Left lung (tissue), 10 donors: ENCODE measurements around the gene CH25H. TPM values are rescaled to one million over a fixed set of nuclear protein-coding genes. Genes with fewer than 3 reads are reported as not detected.

ENCODE experiments used
- ATAC-seq: fragments of 200-7000 bp; cut with Tn5 transposase; one replicate; pipeline ENCODE4 v1.9.1; 2020; ENCODE audit warnings: moderate library complexity
- DNase-seq, 4 donors: peaks; one replicate each; pipeline ENCODE4 v3.0.0-alpha.2; 2013 to 2020
- H3K27ac ChIP-seq, 2 donors: fragments of 200-600 bp; sonication (generic) in 1 of 2; one replicate each; pipeline versions ENCODE4 v1.5.0 to v1.8.0; 2020 to 2021
- H3K27me3 ChIP-seq, 2 donors: fragments of 200-600 bp; sonication (generic) in 1 of 2; one replicate each; pipeline versions ENCODE4 v1.5.0 to v1.8.0; 2020 to 2021
- H3K36me3 ChIP-seq, 2 donors: fragments of 200-600 bp; sonication (generic) in 1 of 2; one replicate each; pipeline versions ENCODE4 v1.5.0 to v1.8.0; 2020 to 2021
- H3K4me1 ChIP-seq, 2 donors: fragments of 200-600 bp; one replicate each; pipeline ENCODE4 v1.8.0; 2021
- H3K4me3 ChIP-seq, 2 donors: fragments of 200-600 bp; sonication (generic) in 1 of 2; one replicate each; pipeline versions ENCODE4 v1.5.0 to v1.8.0; 2020 to 2021; ENCODE audit warnings: mild to moderate bottlenecking in 1 of 2
- H3K9me3 ChIP-seq, 2 donors: fragments of 200-600 bp; sonication (generic) in 1 of 2; one replicate each; pipeline versions ENCODE4 v1.5.0 to v1.8.0; 2020 to 2021
- CTCF ChIP-seq, 2 donors: fragments of 200-600 bp; sonication (generic) in 1 of 2; IDR thresholded peaks; one replicate each; pipeline versions ENCODE4 v1.5.0 to v1.8.0; 2021; ENCODE audit warnings: antibody characterized with exemption in 2 of 2
- intact Hi-C, 2 donors: fragments of 100-400 bp; cut with DNase I; formaldehyde crosslinking; loops; one replicate each; pipeline versions ENCODE4 v1.11.2 to v1.14.2; 2022
- polyA plus RNA-seq, 6 donors: library from polyadenylated mRNA; unstranded; fragments of 120-200 nt; gene quantifications; one replicate each; pipeline ENCODE4 v1.2.1, GENCODE V29; 2013; ENCODE audit not compliant: insufficient read length in 6 of 6
- total RNA-seq, 2 donors: library from RNA; stranded (reverse); fragmentation: NEBNext Ultra II Directional; extraction: Animal tissue kit (Norgen Biotek cat#: 25700); gene quantifications; one replicate each; pipeline ENCODE4 v1.2.1, GENCODE V29; 2021
- donor health status: DM: no; HTN: yes; CAD: no.
- donor health status: DM: no; HTN: no; CAD: no.

The CH25H gene
- total and polyA plus RNA-seq, 8 donors, result 0.10 to 14.7 (median 0.20) TPM

- no peak for TF ChIP-seq CTCF (IDR thresholded peaks at IDR 0.05)
- intact Hi-C loops, result no loop called here
- no peak overlapping the region for H3K4me3 ChIP-seq
These were observed 32.0 kb upstream of the CH25H start for GRCh38 chr10:89238956-89239644.

GRCh38 chr10:89237849-89238248, 30.7 kb upstream of the CH25H start:
- Histone ChIP-seq H3K27ac (no peak overlapping the region), H3K4me3 (no peak overlapping the region), H3K36me3 (peaks cover 0 to 11% of the 10 kb centered on the region in 2 donors), H3K9me3 (no peaks in the 10 kb centered on the region), H3K27me3 (no peaks in the 10 kb centered on the region), H3K4me1 (peaks cover 0 to 42% of the 10 kb centered on the region in 2 donors)
- ATAC-seq, result no peak
- no peak for TF ChIP-seq CTCF (IDR thresholded peaks at IDR 0.05)
- no peak for DNase-seq
- intact Hi-C loops, result no loop called here

More at GRCh38 chr10:89238956-89239644, 32.0 kb upstream of the CH25H start:
- H3K4me1 ChIP-seq, result peaks cover 0 to 49% of the 10 kb centered on the region in 2 donors
- no peaks in the 10 kb centered on the region for H3K9me3 ChIP-seq
- no peak for DNase-seq
- no peak overlapping the region for H3K27ac ChIP-seq
- H3K27me3 ChIP-seq, result no peaks in the 10 kb centered on the region
- no peak for ATAC-seq
- peaks cover 0 to 11% of the 10 kb centered on the region in 2 donors for H3K36me3 ChIP-seq

GRCh38 chr10:89236226-89236797, 29.2 kb upstream of the CH25H start:
- DNase-seq (no peak), ATAC-seq (no peak)
- peaks cover 0 to 13% of the 10 kb centered on the region in 2 donors for H3K36me3 ChIP-seq
- H3K4me3 ChIP-seq, result no peak overlapping the region
- TF ChIP-seq CTCF (IDR thresholded peaks at IDR 0.05), result no peak
- H3K9me3 ChIP-seq, result no peaks in the 10 kb centered on the region
- no peak overlapping the region for H3K27ac ChIP-seq
- H3K4me1 ChIP-seq, result peaks cover 0 to 31% of the 10 kb centered on the region in 2 donors
- intact Hi-C loops, result no loop called here
- no peaks in the 10 kb centered on the region for H3K27me3 ChIP-seq

GRCh38 chr10:89235073-89235798, 28.1 kb upstream of the CH25H start:
- DNase-seq, result peak in 2 of 4 donors; percentile 80 to 81
- H3K4me1 ChIP-seq, result peaks cover 0 to 23% of the 10 kb centered on the region in 2 donors
- no peak for TF ChIP-seq CTCF (IDR thresholded peaks at IDR 0.05)
- peak; percentile 84 for ATAC-seq
- intact Hi-C loops, result no loop called here
- H3K9me3 ChIP-seq, result no peaks in the 10 kb centered on the region
- peak overlapping the region in 1 of 2 donors; percentile 35 for H3K27ac ChIP-seq
- H3K4me3 ChIP-seq, result no peak overlapping the region
- H3K27me3 ChIP-seq, result no peaks in the 10 kb centered on the region
- peaks cover 0 to 18% of the 10 kb centered on the region in 2 donors for H3K36me3 ChIP-seq

GRCh38 chr10:89233033-89233432, 25.9 kb upstream of the CH25H start:
- H3K36me3 ChIP-seq, result peaks cover 0 to 14% of the 10 kb centered on the region in 2 donors
- DNase-seq (no peak), ATAC-seq (no peak)
- H3K27me3 ChIP-seq, result no peaks in the 10 kb centered on the region
- intact Hi-C loops, result no loop called here
- H3K4me1 ChIP-seq, result peaks cover 0 to 13% of the 10 kb centered on the region in 2 donors
- no peaks in the 10 kb centered on the region for H3K9me3 ChIP-seq
- no peak overlapping the region for H3K4me3 ChIP-seq
- TF ChIP-seq CTCF (IDR thresholded peaks at IDR 0.05), result no peak
- no peak overlapping the region for H3K27ac ChIP-seq
